GM20000 (cell line): Measurements from ENCODE around the gene PHF5A.
"Not testable (repeated sequence)": the region's sequence is repeated elsewhere in the genome, so short reads cannot be mapped to it uniquely, and the experiment has no call there.

ENCODE experiments used
- DNase-seq: peaks from one replicate; pipeline ENCODE4 v3.0.0; 2012; ENCODE audit warnings: low spot score
- CTCF ChIP-seq: IDR thresholded peaks from 2 replicates; pipeline ENCODE4 v1.5.1; 2012; ENCODE audit warnings: mild to moderate bottlenecking, control low read depth; ENCODE audit errors: extremely low read depth, missing control alignments

Gene PHF5A

GRCh38 chr22:41461901-41462300 is 6.6 kb downstream of the PHF5A start:
- TF ChIP-seq CTCF = no peak
- DNase-seq = no peak

GRCh38 chr22:41460071-41460470 is 8.4 kb downstream of the PHF5A start:
- not testable (repeated sequence) for DNase-seq

- no peak for TF ChIP-seq CTCF
- DNase-seq = no peak
Observed at GRCh38 chr22:41459431-41459830, 9.1 kb downstream of the PHF5A start.

- TF ChIP-seq CTCF = no peak
- no peak for DNase-seq
Observed at GRCh38 chr22:41458161-41458728, 10.2 kb downstream of the PHF5A start.

GRCh38 chr22:41448189-41448808 is 20.2 kb downstream of the PHF5A start:
- peak; percentile 90 for DNase-seq
- TF ChIP-seq CTCF = no peak

GRCh38 chr22:41447435-41448188 is 20.9 kb downstream of the PHF5A start:
- peak; percentile 64 for DNase-seq

GRCh38 chr22:41446639-41447434 is 21.7 kb downstream of the PHF5A start, which contains the start of gene TOB2:
TSS of gene TOB2 (minus strand) at chr22:41446801. CDS start at chr22:41437345, 9,456 bp downstream.
- peak; percentile 91 for DNase-seq
- no peak for TF ChIP-seq CTCF

More at GRCh38 chr22:41447435-41448188, 20.9 kb downstream of the PHF5A start:
- TF ChIP-seq CTCF = no peak
